ENCODE measurements around the gene VSIG10L. TPM values are rescaled to one million over a fixed set of nuclear protein-coding genes. Genes with fewer than 3 reads are reported as not detected.

Gene VSIG10L
- total and polyA plus RNA-seq, 4 experiments from 2014 or later: 0.17 to 0.26 (median 0.22) TPM; not detected in 1

DNA sequence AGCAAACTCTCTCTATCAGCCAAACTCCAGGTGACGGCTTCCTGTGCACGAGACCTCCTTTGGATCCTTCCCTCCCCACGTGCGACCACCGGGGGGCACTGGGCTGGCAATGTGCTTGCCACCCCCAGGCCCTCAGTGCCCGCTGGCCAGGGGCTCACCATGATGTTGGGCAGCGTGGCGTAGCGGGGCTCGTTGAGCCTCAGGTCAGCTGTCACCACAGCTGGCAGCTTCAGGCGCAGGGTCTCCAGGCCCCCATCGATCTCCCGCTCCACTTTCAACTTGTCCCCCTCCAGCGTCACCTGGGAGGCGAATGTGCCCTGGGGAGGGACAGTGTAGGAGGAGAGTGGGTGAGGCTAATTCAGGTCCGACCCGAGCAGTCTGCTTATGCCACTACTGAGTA, 4.8 kb upstream of the VSIG10L start:
- Histone ChIP-seq H3K4me3 (ENCODE audit: low read length in 2 of 2) (no peak overlapping the region), H3K9me3 (ENCODE audit: control insufficient read depth in 1 of 2, low read length in 2 of 2) (no peaks in the 10 kb centered on the region), H3K4me1 (ENCODE audit: insufficient read depth, low read length) (no peaks in the 10 kb centered on the region), H3K27me3 (ENCODE audit: insufficient read depth, low read length) (no peaks in the 10 kb centered on the region), H3K27ac (ENCODE audit: low read depth, low read length) (no peak overlapping the region), H3K36me3 (ENCODE audit: insufficient read depth, low read length) (peaks cover 10% of the 10 kb centered on the region)
- Mint-ChIP-seq H3K4me1 (peaks cover 1 to 4% (median 2%) of the 10 kb centered on the region in 4 donors), H3K9me3 (no peaks in the 10 kb centered on the region), H3K36me3 (peaks cover 22 to 35% of the 10 kb centered on the region in 2 donors), H3K4me3 (no peak overlapping the region), H3K27ac (no peak overlapping the region), H3K27me3 (no peaks in the 10 kb centered on the region)
- intact Hi-C loops (cut with micrococcal nuclease): no loop called here
- ChIA-PET CTCF (ENCODE audit: partially characterized antibody) (no interaction called here), POLR2A (ENCODE audit: partially characterized antibody) (no interaction called here)
- DNase-seq: no peak

GRCh38 chr19:51345076-51345620, 3.2 kb upstream of the VSIG10L start:
- peak overlapping the region in 1 of 8 donors; percentile 4 for H3K4me3 Mint-ChIP-seq

GRCh38 chr19:51342631-51343569, 961 bp upstream of the VSIG10L start:
- Mint-ChIP-seq H3K4me3 (peak overlapping the region in 3 of 8 donors; percentile 47 to 74 (median 54)), H3K27ac (peak overlapping the region in 5 of 7 donors; percentile 3 to 89 (median 61)), H3K4me1 (peaks cover 12 to 27% (median 19%) of the 10 kb centered on the region in 4 donors), H3K27me3 (no peaks in the 10 kb centered on the region), H3K36me3 (peaks cover 18 to 19% of the 10 kb centered on the region in 2 donors), H3K9me3 (no peaks in the 10 kb centered on the region)
- DNase-seq: no peak
- H3K27me3 ChIP-seq (ENCODE audit: insufficient read depth, low read length): no peaks in the 10 kb centered on the region
- intact Hi-C loops (cut with micrococcal nuclease): no loop called here
- no peak overlapping the region for H3K27ac ChIP-seq (ENCODE audit: low read depth, low read length)
- H3K36me3 ChIP-seq (ENCODE audit: insufficient read depth, low read length): peaks cover 10% of the 10 kb centered on the region
- H3K9me3 ChIP-seq (ENCODE audit: control insufficient read depth in 1 of 2, low read length in 2 of 2): no peaks in the 10 kb centered on the region
- ChIA-PET CTCF (ENCODE audit: partially characterized antibody) (no interaction called here), POLR2A (ENCODE audit: partially characterized antibody) (interaction anchor here (1.0 kb wide), 1 partner anchor 23 kb away, joined by 6 read pairs; the partner anchor contains the start of gene ETFB)
- H3K4me3 ChIP-seq (ENCODE audit: low read length in 2 of 2): no peak overlapping the region
- peaks cover 15% of the 10 kb centered on the region for H3K4me1 ChIP-seq (ENCODE audit: insufficient read depth, low read length)

More at GRCh38 chr19:51345076-51345620, 3.2 kb upstream of the VSIG10L start:
- peak overlapping the region in 3 of 7 donors; percentile 19 to 35 (median 19) for H3K27ac Mint-ChIP-seq
- ChIA-PET POLR2A (ENCODE audit: partially characterized antibody) (no interaction called here), CTCF (ENCODE audit: partially characterized antibody) (no interaction called here)
- peaks cover 3 to 10% (median 6%) of the 10 kb centered on the region in 4 donors for H3K4me1 Mint-ChIP-seq
- Histone ChIP-seq H3K27ac (ENCODE audit: low read depth, low read length) (no peak overlapping the region), H3K27me3 (ENCODE audit: insufficient read depth, low read length) (no peaks in the 10 kb centered on the region), H3K4me3 (ENCODE audit: low read length in 2 of 2) (no peak overlapping the region), H3K36me3 (ENCODE audit: insufficient read depth, low read length) (peaks cover 10% of the 10 kb centered on the region), H3K9me3 (ENCODE audit: control insufficient read depth in 1 of 2, low read length in 2 of 2) (no peaks in the 10 kb centered on the region), H3K4me1 (ENCODE audit: insufficient read depth, low read length) (no peaks in the 10 kb centered on the region)
- intact Hi-C loops (cut with micrococcal nuclease): no loop called here
- no peaks in the 10 kb centered on the region for H3K9me3 Mint-ChIP-seq
- no peak for DNase-seq
- peaks cover 18 to 26% of the 10 kb centered on the region in 2 donors for H3K36me3 Mint-ChIP-seq
- H3K27me3 Mint-ChIP-seq: no peaks in the 10 kb centered on the region

- Histone ChIP-seq H3K27me3 (ENCODE audit: insufficient read depth, low read length) (no peaks in the 10 kb centered on the region), H3K36me3 (ENCODE audit: insufficient read depth, low read length) (peaks cover 7% of the 10 kb centered on the region), H3K27ac (ENCODE audit: low read depth, low read length) (no peak overlapping the region), H3K4me1 (ENCODE audit: insufficient read depth, low read length) (peaks cover 15% of the 10 kb centered on the region), H3K9me3 (ENCODE audit: control insufficient read depth in 1 of 2, low read length in 2 of 2) (no peaks in the 10 kb centered on the region), H3K4me3 (ENCODE audit: low read length in 2 of 2) (no peak overlapping the region)
- intact Hi-C loops (cut with micrococcal nuclease): no loop called here
- Mint-ChIP-seq H3K9me3 (no peaks in the 10 kb centered on the region), H3K4me3 (peak overlapping the region in 7 of 8 donors; percentile 57 to 84 (median 73)), H3K27ac (peak overlapping the region in 5 of 7 donors; percentile 36 to 84 (median 76)), H3K4me1 (peaks cover 12 to 27% (median 19%) of the 10 kb centered on the region in 4 donors), H3K36me3 (peaks cover 8 to 9% of the 10 kb centered on the region in 2 donors), H3K27me3 (no peaks in the 10 kb centered on the region)
- CTCF ChIA-PET (ENCODE audit: partially characterized antibody): interaction anchor here (0.7 to 1.4 kb wide), 5 partner anchors 23 to 313 kb away, joined by 3 to 4 read pairs (median 4); no protein-coding TSS in a partner anchor
- DNase-seq: no peak
- POLR2A ChIA-PET (ENCODE audit: partially characterized antibody): interaction anchor here (1.5 to 2.0 kb wide), 2 partner anchors 25 to 27 kb away, joined by 4 to 8 read pairs; partner anchors contain the start of gene ETFB
These were observed 873 bp downstream of the VSIG10L start for GRCh38 chr19:51341066-51341465.

DNA sequence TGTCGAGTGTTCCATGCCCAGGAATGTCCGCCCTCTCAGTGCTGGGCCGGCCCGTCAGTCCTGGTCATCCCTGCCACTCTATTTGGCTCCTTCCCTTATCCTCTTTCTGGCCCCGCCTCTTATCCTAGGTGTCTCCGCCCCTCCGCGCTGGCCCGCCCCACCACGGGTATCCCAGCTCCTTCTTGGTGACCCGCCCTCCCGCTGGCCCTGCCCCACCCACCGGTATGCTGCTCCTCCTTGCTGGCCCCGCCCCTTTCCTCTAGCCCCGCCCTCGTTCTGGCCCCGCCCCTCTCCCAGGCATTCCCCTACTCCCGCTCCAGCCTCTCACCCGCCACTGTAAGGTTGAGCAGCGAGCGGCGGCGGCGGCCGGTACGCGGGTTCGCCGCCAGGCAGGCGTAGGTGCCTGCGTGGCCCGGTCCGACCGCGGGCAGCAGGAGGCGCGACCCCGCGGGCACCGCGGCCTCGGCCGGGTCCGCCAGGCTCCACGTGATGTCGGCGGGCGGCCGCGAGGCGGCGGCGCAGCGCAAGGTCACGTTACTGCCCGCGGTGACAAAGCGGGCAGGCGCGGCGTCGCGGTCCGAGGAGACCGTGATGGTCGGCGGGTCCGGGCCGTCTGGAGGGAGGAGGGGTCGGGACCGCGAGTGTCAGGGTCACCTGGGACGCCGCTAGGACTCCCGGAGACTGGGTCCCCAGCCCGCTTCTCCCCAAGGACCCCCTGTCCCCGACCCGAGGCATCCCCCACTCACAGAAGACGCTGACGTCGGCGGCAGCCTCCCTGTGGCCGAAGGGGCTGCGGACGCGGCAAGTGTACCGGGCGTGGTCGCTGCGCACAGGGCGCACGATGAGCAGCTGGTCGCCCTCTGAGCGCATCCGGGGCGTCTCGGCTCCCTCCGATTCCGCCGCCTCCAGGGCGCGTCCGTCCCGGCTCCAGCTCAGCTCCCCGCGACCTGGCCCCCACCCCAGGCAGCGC, 2.0 kb downstream of the VSIG10L start:
- H3K4me1 Mint-ChIP-seq: peaks cover 12 to 27% (median 19%) of the 10 kb centered on the region in 4 donors
- no peaks in the 10 kb centered on the region for H3K27me3 Mint-ChIP-seq
- Histone ChIP-seq H3K27me3 (ENCODE audit: insufficient read depth, low read length) (no peaks in the 10 kb centered on the region), H3K36me3 (ENCODE audit: insufficient read depth, low read length) (peaks cover 2% of the 10 kb centered on the region), H3K9me3 (ENCODE audit: control insufficient read depth in 1 of 2, low read length in 2 of 2) (no peaks in the 10 kb centered on the region), H3K27ac (ENCODE audit: low read depth, low read length) (peak overlapping the region; percentile 41), H3K4me3 (ENCODE audit: low read length in 2 of 2) (peak overlapping the region; percentile 70 to 77), H3K4me1 (ENCODE audit: insufficient read depth, low read length) (peaks cover 15% of the 10 kb centered on the region)
- intact Hi-C loops (cut with micrococcal nuclease): loop anchor here (1.0 kb wide), 5 partner anchors 27 to 101 kb away; no protein-coding TSS in a partner anchor
- H3K9me3 Mint-ChIP-seq: no peaks in the 10 kb centered on the region
- H3K4me3 Mint-ChIP-seq: peak overlapping the region; percentile 78 to 92 (median 88)
- DNase-seq: peak; percentile 71 to 93 (median 75)
- CTCF ChIA-PET (ENCODE audit: partially characterized antibody): interaction anchor here (0.5 to 1.7 kb wide), 13 partner anchors 10 to 314 kb away, joined by 3 to 6 read pairs (median 3); no protein-coding TSS in a partner anchor
- peaks cover 3 to 4% of the 10 kb centered on the region in 2 donors for H3K36me3 Mint-ChIP-seq
- H3K27ac Mint-ChIP-seq: peak overlapping the region; percentile 57 to 87 (median 72)
- POLR2A ChIA-PET (ENCODE audit: partially characterized antibody): interaction anchor here (0.6 to 2.1 kb wide), 4 partner anchors 25 to 68 kb away, joined by 3 to 10 read pairs (median 6); partner anchors contain the start of genes CLDND2 and ETFB

- POLR2A ChIA-PET (ENCODE audit: partially characterized antibody): interaction anchor here (0.6 to 2.1 kb wide), 3 partner anchors 26 to 67 kb away, joined by 3 to 10 read pairs (median 4); partner anchors contain the start of gene CLDND2
- H3K36me3 Mint-ChIP-seq: no peaks in the 10 kb centered on the region
- intact Hi-C loops (cut with micrococcal nuclease): loop anchor here (1.0 kb wide), 5 partner anchors 28 to 102 kb away; no protein-coding TSS in a partner anchor
- no peaks in the 10 kb centered on the region for H3K9me3 ChIP-seq (ENCODE audit: control insufficient read depth in 1 of 2, low read length in 2 of 2)
- peaks cover 0 to 2% of the 10 kb centered on the region in 2 donors for H3K27me3 Mint-ChIP-seq
- peak overlapping the region; percentile 70 to 77 for H3K4me3 ChIP-seq (ENCODE audit: low read length in 2 of 2)
- peaks cover 15% of the 10 kb centered on the region for H3K4me1 ChIP-seq (ENCODE audit: insufficient read depth, low read length)
- no peaks in the 10 kb centered on the region for H3K9me3 Mint-ChIP-seq
- CTCF ChIA-PET (ENCODE audit: partially characterized antibody): interaction anchor here (0.7 to 1.7 kb wide), 9 partner anchors 10 to 438 kb away, joined by 3 to 6 read pairs (median 3); no protein-coding TSS in a partner anchor
- H3K4me1 Mint-ChIP-seq: peaks cover 12 to 27% (median 19%) of the 10 kb centered on the region in 4 donors
- H3K36me3 ChIP-seq (ENCODE audit: insufficient read depth, low read length): no peaks in the 10 kb centered on the region
- H3K27ac ChIP-seq (ENCODE audit: low read depth, low read length): no peak overlapping the region
- H3K4me3 Mint-ChIP-seq: peak overlapping the region; percentile 78 to 92 (median 88)
- peak in 1 of 5 donors; percentile 52 for DNase-seq
- H3K27ac Mint-ChIP-seq: peak overlapping the region; percentile 57 to 87 (median 72)
- H3K27me3 ChIP-seq (ENCODE audit: insufficient read depth, low read length): no peaks in the 10 kb centered on the region
These were observed 2.6 kb downstream of the VSIG10L start for GRCh38 chr19:51339313-51339686.
